H9 (cell line): ENCODE data around the gene FGF21. TPM values are rescaled to one million over a fixed set of nuclear protein-coding genes. Genes with fewer than 3 reads are reported as not detected.

Experiments
- DNase-seq: peaks from one replicate; pipeline ENCODE4 v3.0.0-alpha.2; 2017
- H2AFZ ChIP-seq: one replicate; pipeline ENCODE4 v1.6.1; 2013; ENCODE audit warnings: mild to moderate bottlenecking, low read length, control low read depth, moderate library complexity
- H2AK5ac ChIP-seq: 2 replicates; pipeline ENCODE4 v1.6.1; 2013; ENCODE audit warnings: low read length, control low read depth, mixed read lengths; ENCODE audit not compliant: insufficient read length
- H2BK120ac ChIP-seq: one replicate; pipeline ENCODE4 v1.6.1; 2013; ENCODE audit warnings: low read depth, mild to moderate bottlenecking, low read length, control low read depth, inconsistent platforms; ENCODE audit not compliant: poor library complexity, severe bottlenecking
- H2BK12ac ChIP-seq: 2 replicates; pipeline ENCODE4 v1.6.1; 2013; ENCODE audit warnings: low read length, control low read depth, mixed read lengths, low read depth; ENCODE audit not compliant: insufficient read length
- H2BK15ac ChIP-seq: 2 replicates; pipeline ENCODE4 v1.6.1; 2013; ENCODE audit warnings: low read depth, low read length, control low read depth
- H2BK20ac ChIP-seq: one replicate; pipeline ENCODE4 v1.6.1; 2013; ENCODE audit warnings: low read depth, mild to moderate bottlenecking, low read length, control low read depth, inconsistent platforms; ENCODE audit not compliant: poor library complexity, severe bottlenecking
- H2BK5ac ChIP-seq: 2 replicates; pipeline ENCODE4 v1.6.1; 2013; ENCODE audit warnings: low read length, control low read depth, mixed read lengths; ENCODE audit not compliant: insufficient read length
- H3K14ac ChIP-seq: 2 replicates; pipeline ENCODE4 v1.6.1; 2013; ENCODE audit warnings: low read length, control low read depth; ENCODE audit not compliant: insufficient read depth
- H3K18ac ChIP-seq: 2 replicates; pipeline ENCODE4 v1.6.1; 2013; ENCODE audit warnings: low read depth, mild to moderate bottlenecking, mixed read lengths, low read length, control low read depth; ENCODE audit not compliant: insufficient read length
- H3K23ac ChIP-seq: 2 replicates; pipeline ENCODE4 v1.6.1; 2013; ENCODE audit warnings: low read length, control low read depth, mixed read lengths, low read depth; ENCODE audit not compliant: insufficient read length
- H3K23me2 ChIP-seq: 2 replicates; pipeline ENCODE4 v1.6.1; 2013; ENCODE audit warnings: low read depth, mild to moderate bottlenecking, mixed read lengths, low read length, control low read depth; ENCODE audit not compliant: insufficient read length, poor library complexity, severe bottlenecking
- H3K27ac ChIP-seq: 2 replicates; pipeline ENCODE4 v1.5.1; 2013; ENCODE audit warnings: low read length, control low read depth, mixed read lengths, low read depth; ENCODE audit not compliant: insufficient read length
- H3K27me3 ChIP-seq: 2 replicates; pipeline ENCODE4 v1.6.1; 2013; ENCODE audit warnings: low read length, control low read depth, inconsistent platforms; ENCODE audit not compliant: insufficient read depth
- H3K4ac ChIP-seq: 2 replicates; pipeline ENCODE4 v1.6.1; 2013; ENCODE audit warnings: low read depth, mild to moderate bottlenecking, control low read depth, inconsistent platforms, low read length, moderate library complexity
- H3K4me1 ChIP-seq: 2 replicates; pipeline ENCODE4 v1.6.1; 2013; ENCODE audit warnings: low read length, control low read depth, inconsistent platforms; ENCODE audit not compliant: insufficient read depth
- H3K4me2 ChIP-seq: 2 replicates; pipeline ENCODE4 v1.6.1; 2013; ENCODE audit warnings: low read length, control low read depth, mixed read lengths; ENCODE audit not compliant: insufficient read length, insufficient read depth
- H3K56ac ChIP-seq: 2 replicates; pipeline ENCODE4 v1.6.1; 2013; ENCODE audit warnings: low read depth, mild to moderate bottlenecking, mixed read lengths, low read length, control low read depth; ENCODE audit not compliant: insufficient read length
- H3K79me1 ChIP-seq: 2 replicates; pipeline ENCODE4 v1.6.1; 2013; ENCODE audit warnings: low read depth, mild to moderate bottlenecking, moderate library complexity, low read length, control low read depth, inconsistent platforms; ENCODE audit not compliant: insufficient read depth, poor library complexity, severe bottlenecking
- H3K79me2 ChIP-seq: 2 replicates; pipeline ENCODE4 v1.6.1; 2013; ENCODE audit warnings: low read length, control low read depth, inconsistent platforms; ENCODE audit not compliant: insufficient read depth
- H3K9ac ChIP-seq: 2 replicates; pipeline ENCODE4 v1.6.1; 2013; ENCODE audit warnings: low read length, control low read depth, mixed read lengths; ENCODE audit not compliant: insufficient read length; ENCODE audit errors: extremely low read depth
- H3K9me3 ChIP-seq: one replicate; pipeline ENCODE4 v1.6.1; 2013; ENCODE audit warnings: low read depth, low read length, inconsistent platforms; ENCODE audit not compliant: control insufficient read depth
- H3T11ph ChIP-seq: one replicate; pipeline ENCODE4 v1.6.1; 2013; ENCODE audit warnings: mild to moderate bottlenecking, low read length, control low read depth, inconsistent platforms
- H4K20me1 ChIP-seq: one replicate; pipeline ENCODE4 v1.6.1; 2013; ENCODE audit not compliant: control insufficient read depth, insufficient read length, insufficient read depth
- H4K5ac ChIP-seq: 2 replicates; pipeline ENCODE4 v1.6.1; 2013; ENCODE audit warnings: low read depth, mild to moderate bottlenecking, mixed read lengths, low read length, control low read depth; ENCODE audit not compliant: insufficient read length
- H4K8ac ChIP-seq: replicated peaks from 2 replicates; pipeline ENCODE4 v1.6.1; 2013; ENCODE audit warnings: low read length, control low read depth, mixed read lengths, low read depth; ENCODE audit not compliant: insufficient read length
- H4K91ac ChIP-seq: 2 replicates; pipeline ENCODE4 v1.6.1; 2013; ENCODE audit warnings: low read depth, mild to moderate bottlenecking, moderate library complexity, mixed read lengths, low read length, control low read depth; ENCODE audit not compliant: insufficient read length
- H3K27ac Mint-ChIP-seq, 3 experiments: 2 replicates in 2 of 3; 3 replicates in 1 of 3; pipeline ENCODE4 v1.8.0; 2020 to 2021; ENCODE audit warnings: mixed read lengths in 3 of 3, mild to moderate bottlenecking in 1 of 3, moderate library complexity in 1 of 3
- H3K27me3 Mint-ChIP-seq: 2 replicates; pipeline ENCODE4 v1.8.0; 2021; ENCODE audit warnings: low read depth, mild to moderate bottlenecking, moderate library complexity, mixed read lengths
- H3K36me3 Mint-ChIP-seq, 3 experiments: 2 replicates in 2 of 3; 3 replicates in 1 of 3; pipeline ENCODE4 v1.8.0; 2020 to 2021; ENCODE audit warnings: low read depth in 3 of 3, mixed read lengths in 3 of 3; ENCODE audit not compliant: insufficient read depth in 1 of 3
- H3K4me1 Mint-ChIP-seq, 2 experiments: 2 replicates each; pipeline ENCODE4 v1.8.0; 2020; ENCODE audit warnings: mixed read lengths in 2 of 2
- H3K4me3 Mint-ChIP-seq, 2 experiments: 2 replicates in 1 of 2; 3 replicates in 1 of 2; pipeline ENCODE4 v1.8.0; 2020 to 2021; ENCODE audit warnings: mild to moderate bottlenecking in 2 of 2, mixed read lengths in 2 of 2, moderate library complexity in 1 of 2
- H3K9me3 Mint-ChIP-seq, 2 experiments: 2 replicates in 1 of 2; 3 replicates in 1 of 2; pipeline ENCODE4 v1.8.0; 2020; ENCODE audit warnings: mild to moderate bottlenecking in 2 of 2, mixed read lengths in 2 of 2, moderate library complexity in 1 of 2
- WGBS: extraction: QIAGEN DNeasy Blood & Tissue Kit; methylation state at CpG from one replicate; pipeline ENCODE4 v1.1.7; 2013; ENCODE audit warnings: missing lambda C conversion rate, low lambda C conversion rate, mixed read lengths; ENCODE audit not compliant: insufficient read length; ENCODE audit errors: extremely low coverage; 5-methylcytosine and 5-hydroxymethylcytosine counted together
- total RNA-seq: library from RNA; stranded (reverse); gene quantifications from 2 replicates; pipeline ENCODE4 v1.2.1, GENCODE V29; 2021
- TF ChIP-seq, protein P1 (sequence below): fragments of 200-600 bp; sonication (generic); conservative IDR thresholded peaks from 3 replicates; pipeline ENCODE4 v1.8.0; 2021; ENCODE audit warnings: antibody characterized with exemption, mild to moderate bottlenecking

Gene FGF21
- total RNA-seq, 1 experiment from 2014 or later: 0.90 TPM

DNA sequence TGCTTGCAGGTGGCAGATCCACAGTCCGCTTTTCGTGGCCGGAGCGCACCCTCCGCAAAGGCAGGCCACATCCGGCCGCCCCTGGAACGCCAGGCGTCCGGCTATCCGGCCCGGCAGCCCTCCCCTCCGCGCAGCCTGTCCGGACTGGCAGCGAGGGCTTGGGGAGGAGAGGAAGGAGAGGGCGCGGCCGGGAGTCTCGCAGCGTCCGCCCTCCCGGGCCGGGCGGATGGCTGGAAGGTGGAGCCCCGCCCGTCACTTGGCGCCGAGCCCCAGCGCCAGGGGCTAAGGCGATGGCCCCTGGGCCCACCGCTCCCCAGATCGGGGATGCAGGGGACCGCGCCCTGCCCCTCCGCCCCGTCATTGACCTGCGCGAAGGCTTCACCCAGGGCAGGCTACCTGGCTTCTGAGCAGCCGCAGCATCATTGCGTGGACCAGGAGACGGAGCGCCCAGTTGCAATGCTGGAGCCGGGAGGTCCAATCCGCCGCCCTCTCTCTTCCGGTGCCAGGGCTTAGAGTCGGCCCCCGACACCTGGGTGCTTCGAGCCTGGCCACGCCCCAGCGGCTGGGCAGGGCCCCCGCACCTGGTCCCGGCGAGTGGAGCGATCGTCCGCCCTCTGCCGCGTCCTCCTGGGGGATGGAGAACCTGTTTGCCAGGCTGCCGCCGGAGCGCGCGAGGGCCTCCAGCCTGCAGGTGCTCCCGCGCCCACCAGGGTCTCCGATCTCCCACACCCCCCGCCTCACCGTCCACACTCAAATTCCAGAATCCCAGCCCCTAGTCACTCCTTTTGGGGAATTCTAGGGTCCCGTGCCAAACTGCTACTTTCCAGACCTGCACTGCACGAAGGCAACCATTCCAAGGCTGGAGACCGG lies 2.6 kb upstream of the FGF21 start, which contains the start of gene FUT1:
TSS of gene FUT1 (minus strand) at position 146 of the 870 bp plus-strand sequence. CDS start 1,360 bp downstream, outside the sequence.
- Mint-ChIP-seq H3K27me3 (peaks cover 10% of the 10 kb centered on the region), H3K4me1 (peaks cover 34 to 53% of the 10 kb centered on the region in 2 experiments), H3K27ac (peak within 1 kb of the TSS; percentile 82 to 93 (median 88); a peak in 5 of 7 replicates), H3K4me3 (peak within 1 kb of the TSS; percentile 84 to 94), H3K9me3 (no peaks in the 10 kb centered on the region; a peak in 1 of 5 replicates), H3K36me3 (peaks cover 21 to 31% (median 30%) of the 10 kb centered on the region in 3 experiments; a peak in 6 of 7 replicates)
- Histone ChIP-seq H2AFZ (no peak within 1 kb of the TSS), H2BK5ac (no peak within 1 kb of the TSS), H3K9ac (peak within 1 kb of the TSS; percentile 67), H3K23ac (no peak within 1 kb of the TSS), H3K79me2 (peaks cover 4% of the 10 kb centered on the region; the same call in 1 of the 2 replicates), H3K79me1 (peaks cover 6% of the 10 kb centered on the region), H3K14ac (peak within 1 kb of the TSS; percentile 81), H3K9me3 (no peaks in the 10 kb centered on the region), H3K27ac (no peak within 1 kb of the TSS), H2BK20ac (no peak within 1 kb of the TSS), H3T11ph (no peak within 1 kb of the TSS), H2BK12ac (no peak within 1 kb of the TSS), H3K18ac (peak within 1 kb of the TSS; percentile 82), H3K4me1 (peaks cover 12% of the 10 kb centered on the region; the same call in 1 of the 2 replicates), H3K56ac (no peak within 1 kb of the TSS), H3K27me3 (no peaks in the 10 kb centered on the region), H3K23me2 (peaks cover 8% of the 10 kb centered on the region), H4K8ac (no peak within 1 kb of the TSS), H2BK120ac (no peak within 1 kb of the TSS), H4K20me1 (no peaks in the 10 kb centered on the region), H3K4me2 (peak within 1 kb of the TSS; percentile 97), H2AK5ac (no peak within 1 kb of the TSS), H4K91ac (no peak within 1 kb of the TSS), H3K4ac (no peak within 1 kb of the TSS), H2BK15ac (no peak within 1 kb of the TSS), H4K5ac (no peak within 1 kb of the TSS)
- WGBS: no CpG with 5 or more reads among the region's 73 CpGs
- TF ChIP-seq, protein P1, sequence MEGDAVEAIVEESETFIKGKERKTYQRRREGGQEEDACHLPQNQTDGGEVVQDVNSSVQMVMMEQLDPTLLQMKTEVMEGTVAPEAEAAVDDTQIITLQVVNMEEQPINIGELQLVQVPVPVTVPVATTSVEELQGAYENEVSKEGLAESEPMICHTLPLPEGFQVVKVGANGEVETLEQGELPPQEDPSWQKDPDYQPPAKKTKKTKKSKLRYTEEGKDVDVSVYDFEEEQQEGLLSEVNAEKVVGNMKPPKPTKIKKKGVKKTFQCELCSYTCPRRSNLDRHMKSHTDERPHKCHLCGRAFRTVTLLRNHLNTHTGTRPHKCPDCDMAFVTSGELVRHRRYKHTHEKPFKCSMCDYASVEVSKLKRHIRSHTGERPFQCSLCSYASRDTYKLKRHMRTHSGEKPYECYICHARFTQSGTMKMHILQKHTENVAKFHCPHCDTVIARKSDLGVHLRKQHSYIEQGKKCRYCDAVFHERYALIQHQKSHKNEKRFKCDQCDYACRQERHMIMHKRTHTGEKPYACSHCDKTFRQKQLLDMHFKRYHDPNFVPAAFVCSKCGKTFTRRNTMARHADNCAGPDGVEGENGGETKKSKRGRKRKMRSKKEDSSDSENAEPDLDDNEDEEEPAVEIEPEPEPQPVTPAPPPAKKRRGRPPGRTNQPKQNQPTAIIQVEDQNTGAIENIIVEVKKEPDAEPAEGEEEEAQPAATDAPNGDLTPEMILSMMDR: peak; percentile 53
- DNase-seq: peak; percentile 97
